IMR-90 (cell line): Measurements from ENCODE around the gene PODNL1. TPM values are rescaled to one million over a fixed set of nuclear protein-coding genes. Genes with fewer than 3 reads are reported as not detected.

Source experiments
- ATAC-seq: fragments of 200-7000 bp; cut with Tn5 transposase; 2 replicates; pipeline ENCODE4 v1.9.1; 2020; ENCODE audit warnings: low read depth, mild to moderate bottlenecking, moderate library complexity
- BruUV-seq: library from RNA; stranded (reverse); fragments of 400-500 nt; replicated peaks from 2 replicates; lab custom pipeline; 2021; lab: Mats Ljungman, UMichigan
- CTCF ChIA-PET: fragments of 300-600 bp; formaldehyde crosslinking; extraction: SDS; loops from one replicate; lab custom pipeline; 2021; ENCODE audit warnings: antibody characterized with exemption; lab: Yijun Ruan, JAX
- POLR2A ChIA-PET: fragments of 300-600 bp; sonication (Branson Sonifier 250); formaldehyde crosslinking; loops from one replicate; lab custom pipeline; 2022; ENCODE audit warnings: antibody characterized with exemption; ENCODE audit not compliant: unreplicated experiment; lab: Charles Lee
- DNase-seq: peaks from one replicate; pipeline ENCODE4 v3.0.0; 2013
- H2AFZ ChIP-seq: replicated peaks from 2 replicates; pipeline ENCODE3; 2013; ENCODE audit warnings: low read length, mild to moderate bottlenecking; ENCODE audit not compliant: poor library complexity
- H2AK5ac ChIP-seq: 2 replicates; pipeline ENCODE4 v1.6.1; 2013; ENCODE audit warnings: low read depth, low read length, inconsistent platforms
- H2AK9ac ChIP-seq: replicated peaks from 2 replicates; pipeline ENCODE3; 2013; ENCODE audit warnings: mild to moderate bottlenecking, low read depth, low read length, moderate library complexity; ENCODE audit not compliant: poor library complexity
- H2BK120ac ChIP-seq: 2 replicates; pipeline ENCODE4 v1.6.1; 2013; ENCODE audit warnings: low read depth, low read length, inconsistent platforms
- H2BK15ac ChIP-seq: 3 replicates; pipeline ENCODE4 v1.6.1; 2013; ENCODE audit warnings: low read depth, low read length, inconsistent platforms
- H2BK20ac ChIP-seq: 2 replicates; pipeline ENCODE4 v1.6.1; 2013; ENCODE audit warnings: low read depth, mild to moderate bottlenecking, inconsistent platforms, low read length, moderate library complexity
- H2BK5ac ChIP-seq: 2 replicates; pipeline ENCODE4 v1.6.1; 2013; ENCODE audit warnings: mild to moderate bottlenecking, low read depth, low read length, inconsistent platforms; ENCODE audit not compliant: poor library complexity, severe bottlenecking
- H3K14ac ChIP-seq: replicated peaks from 2 replicates; pipeline ENCODE4 v1.6.1; 2013; ENCODE audit warnings: low read depth, low read length, inconsistent platforms
- H3K18ac ChIP-seq: 2 replicates; pipeline ENCODE4 v1.6.1; 2013; ENCODE audit warnings: low read depth, low read length, control low read depth
- H3K23ac ChIP-seq: 2 replicates; pipeline ENCODE4 v1.6.1; 2013; ENCODE audit warnings: low read depth, low read length, inconsistent platforms
- H3K27ac ChIP-seq: 2 replicates; pipeline ENCODE4 v1.5.1; 2013; ENCODE audit warnings: mild to moderate bottlenecking, control low read depth, low read length; ENCODE audit not compliant: insufficient read depth
- H3K27me3 ChIP-seq: 2 replicates; pipeline ENCODE4 v1.6.1; 2013; ENCODE audit warnings: low read length; ENCODE audit not compliant: control insufficient read depth, insufficient read depth
- H3K36me3 ChIP-seq: 2 replicates; pipeline ENCODE4 v1.6.1; 2013; ENCODE audit warnings: low read length, mixed read lengths; ENCODE audit not compliant: control insufficient read depth, insufficient read depth
- H3K4ac ChIP-seq: 2 replicates; pipeline ENCODE4 v1.6.1; 2013; ENCODE audit warnings: low read depth, low read length, inconsistent platforms
- H3K4me1 ChIP-seq: 2 replicates; pipeline ENCODE4 v1.6.1; 2013; ENCODE audit warnings: low read length, mixed read lengths; ENCODE audit not compliant: control insufficient read depth, insufficient read depth
- H3K4me2 ChIP-seq: 2 replicates; pipeline ENCODE4 v1.6.1; 2013; ENCODE audit warnings: low read depth, mild to moderate bottlenecking, control low read depth, low read length, moderate library complexity
- H3K4me3 ChIP-seq: 2 replicates; pipeline ENCODE4 v1.5.1; 2013; ENCODE audit warnings: low read depth, mild to moderate bottlenecking, control low read depth, low read length, moderate library complexity; ENCODE audit not compliant: insufficient read depth
- H3K56ac ChIP-seq: 2 replicates; pipeline ENCODE4 v1.6.1; 2013; ENCODE audit warnings: low read length, inconsistent platforms; ENCODE audit not compliant: insufficient read depth; ENCODE audit errors: extremely low read depth
- H3K79me1 ChIP-seq, 2 experiments: 2 replicates each; pipeline ENCODE4 v1.6.1; 2013; ENCODE audit warnings: low read length in 2 of 2, inconsistent platforms in 1 of 2, low read depth in 1 of 2
- H3K9ac ChIP-seq: 2 replicates; pipeline ENCODE4 v1.6.1; 2013; ENCODE audit warnings: low read depth, low read length, control low read depth
- H3K9me1 ChIP-seq: 2 replicates; pipeline ENCODE4 v1.6.1; 2013; ENCODE audit warnings: low read length, inconsistent platforms; ENCODE audit not compliant: insufficient read depth
- H3K9me3 ChIP-seq: 2 replicates; pipeline ENCODE4 v1.6.1; 2013; ENCODE audit warnings: low read length; ENCODE audit not compliant: control insufficient read depth, insufficient read depth
- H4K20me1 ChIP-seq: 2 replicates; pipeline ENCODE4 v1.6.1; 2013; ENCODE audit warnings: low read length, inconsistent platforms; ENCODE audit not compliant: insufficient read depth
- H4K5ac ChIP-seq: 2 replicates; pipeline ENCODE4 v1.6.1; 2013; ENCODE audit warnings: mild to moderate bottlenecking, low read depth, low read length, control low read depth
- H4K8ac ChIP-seq, 2 experiments: 2 replicates each; pipeline ENCODE4 v1.6.1; 2013; ENCODE audit warnings: low read depth in 2 of 2, low read length in 2 of 2, control low read depth in 1 of 2, inconsistent platforms in 1 of 2
- H4K91ac ChIP-seq: 2 replicates; pipeline ENCODE4 v1.6.1; 2013; ENCODE audit warnings: low read depth, low read length, inconsistent platforms; ENCODE audit not compliant: insufficient read depth
- MAFK ChIP-seq: IDR thresholded peaks from 2 replicates; pipeline ENCODE4 v1.6.1; 2012; ENCODE audit warnings: low read depth, low read length, improper control_type of control experiment
- MAZ ChIP-seq: IDR thresholded peaks from 2 replicates; pipeline ENCODE4 v1.6.1; 2012; ENCODE audit warnings: low read depth, mild to moderate bottlenecking, low read length, improper control_type of control experiment, moderate library complexity, borderline replicate concordance
- MXI1 ChIP-seq: IDR thresholded peaks from 2 replicates; pipeline ENCODE4 v1.6.1; 2012; ENCODE audit warnings: low read depth, mild to moderate bottlenecking, low read length, moderate library complexity, borderline replicate concordance
- POLR2A ChIP-seq: IDR thresholded peaks from 2 replicates; pipeline ENCODE4 v1.6.1; 2012; ENCODE audit warnings: mild to moderate bottlenecking, low read depth, low read length
- RCOR1 ChIP-seq: IDR thresholded peaks from 2 replicates; pipeline ENCODE4 v1.6.1; 2012; ENCODE audit warnings: mild to moderate bottlenecking, low read length, improper control_type of control experiment; ENCODE audit not compliant: insufficient replicate concordance
- SMC3 ChIP-seq: fragments of 150-350 bp; IDR thresholded peaks from 2 replicates; pipeline ENCODE4 v1.6.1; 2016; ENCODE audit warnings: low read depth, mild to moderate bottlenecking, antibody characterized with exemption, low read length, moderate library complexity
- USF2 ChIP-seq: fragments of 150-350 bp; IDR thresholded peaks from 2 replicates; pipeline ENCODE4 v1.6.1; 2017; ENCODE audit warnings: mild to moderate bottlenecking, antibody characterized with exemption, low read length, low read depth
- WGBS, 2 experiments: methylation state at CpG; one replicate each; pipeline versions ENCODE4 v1.1.5 to v1.1.7; 2013; ENCODE audit warnings: missing lambda C conversion rate in 2 of 2; ENCODE audit not compliant: insufficient read length in 1 of 2; ENCODE audit errors: extremely low coverage in 2 of 2; 5-methylcytosine and 5-hydroxymethylcytosine counted together
- dilution Hi-C: fragments of 300-500 bp; cut with HindIII; formaldehyde crosslinking; loops from one replicate; pipeline ENCODE4 v1.14.3; 2018; ENCODE audit warnings: low sequenced_read_pairs; ENCODE audit not compliant: unreplicated experiment
- in situ Hi-C: fragments of 300-500 bp; cut with MboI; formaldehyde crosslinking; loops from 3 replicates; pipeline ENCODE4 v1.14.3; 2019; ENCODE audit warnings: low sequenced_read_pairs, inconsistent platforms, mixed read lengths
- intact Hi-C: fragments of 100-400 bp; cut with micrococcal nuclease; formaldehyde crosslinking; loops from 2 replicates; pipeline ENCODE4 v1.10.0; 2022
- polyA plus RNA-seq, 3 experiments: library from polyadenylated mRNA; depleted of rRNA; stranded (reverse); fragments of >200 nt; gene quantifications; 2 replicates each; pipeline ENCODE4 v1.2.3, GENCODE V29; 2012; ENCODE audit warnings: low replicate concordance in 1 of 3
- total RNA-seq: library from RNA; depleted of rRNA; stranded (reverse); fragments of >200 nt; gene quantifications from 2 replicates; pipeline ENCODE4 v1.2.3, GENCODE V29; 2012

The PODNL1 gene
- total and polyA plus RNA-seq, 2 of the 4 experiments (the other 2 are of a cell fraction), result under 0.01 to 2.4 TPM

- 0 out of 3 replicates have a peak overlapping the region, but pooled peaks have one; percentile 8 for H2BK15ac ChIP-seq
- H2AK9ac ChIP-seq, result peak overlapping the region; percentile 96
- no peaks in the 10 kb centered on the region for H4K20me1 ChIP-seq
- no peaks in the 10 kb centered on the region for H3K27me3 ChIP-seq
- H3K14ac ChIP-seq, result peak overlapping the region; percentile 17; the same call in 1 of the 2 replicates
- no peak overlapping the region for H3K56ac ChIP-seq
- H3K9me1 ChIP-seq, result peaks cover 11% of the 10 kb centered on the region
- ChIA-PET POLR2A (no interaction called here), CTCF (no interaction called here)
- H2BK120ac ChIP-seq, result peak overlapping the region; percentile 42; the same call in 1 of the 2 replicates
- H3K23ac ChIP-seq, result no peak overlapping the region
- H2AFZ ChIP-seq, result peak overlapping the region; percentile 89
- peak; percentile 94 for ATAC-seq
- H3K4ac ChIP-seq, result peak overlapping the region; percentile 54
- H3K9ac ChIP-seq, result peak overlapping the region; percentile 37; the same call in 1 of the 2 replicates
- dilution Hi-C loops (no loop called here), in situ Hi-C loops (no loop called here), intact Hi-C loops (no loop called here)
- peaks cover 10% of the 10 kb centered on the region for H3K4me1 ChIP-seq
- peak; percentile 72 for DNase-seq
- 0 out of 2 replicates have a peak overlapping the region, but pooled peaks have one; percentile 38 for H3K4me2 ChIP-seq
- H4K5ac ChIP-seq, result peak overlapping the region; percentile 91
- peak overlapping the region; percentile 85 for H4K91ac ChIP-seq
- H2BK5ac ChIP-seq, result peak overlapping the region; percentile 19
- H3K18ac ChIP-seq, result no peak overlapping the region
- no peak overlapping the region for H3K4me3 ChIP-seq
- no peaks in the 10 kb centered on the region for H3K9me3 ChIP-seq
- WGBS, 2 experiments, result 40% methylated on average over 2 of the region's 19 CpGs; no CpG with 5 or more reads in 1 of the 2 experiments
- peak overlapping the region; percentile 94 to 95 for H4K8ac ChIP-seq
- TF ChIP-seq MAZ (peak; percentile 56; the same call in 1 of the 2 replicates), USF2 (no peak), MXI1 (no peak), POLR2A (no peak), RCOR1 (no peak), MAFK (no peak), SMC3 (no peak)
- no TSS peak for BruUV-seq
- H3K27ac ChIP-seq, result peak overlapping the region; percentile 36
- H2AK5ac ChIP-seq, result peak overlapping the region; percentile 62
- H3K36me3 ChIP-seq, result peaks cover 12% of the 10 kb centered on the region
- no peak overlapping the region for H2BK20ac ChIP-seq
- H3K79me1 ChIP-seq, result peaks cover 0 to 23% of the 10 kb centered on the region in 2 experiments; a peak in 1 of 4 replicates
Observed at GRCh38 chr19:13986348-13986904, 48.2 kb upstream of the PODNL1 start.
